GM21825 (cell line): Measurements from ENCODE around the gene LRAT.

Experiments
- ATAC-seq: cut with Tn5 transposase; IDR thresholded peaks from one replicate; pipeline ENCODE4 v1.9.1; 2021; ENCODE audit warnings: mild to moderate bottlenecking, moderate library complexity; ENCODE audit not compliant: unreplicated experiment

Gene LRAT

GRCh38 chr4:154760895-154761294 is 17.1 kb downstream of the LRAT start:
- ATAC-seq: no peak

DNA sequence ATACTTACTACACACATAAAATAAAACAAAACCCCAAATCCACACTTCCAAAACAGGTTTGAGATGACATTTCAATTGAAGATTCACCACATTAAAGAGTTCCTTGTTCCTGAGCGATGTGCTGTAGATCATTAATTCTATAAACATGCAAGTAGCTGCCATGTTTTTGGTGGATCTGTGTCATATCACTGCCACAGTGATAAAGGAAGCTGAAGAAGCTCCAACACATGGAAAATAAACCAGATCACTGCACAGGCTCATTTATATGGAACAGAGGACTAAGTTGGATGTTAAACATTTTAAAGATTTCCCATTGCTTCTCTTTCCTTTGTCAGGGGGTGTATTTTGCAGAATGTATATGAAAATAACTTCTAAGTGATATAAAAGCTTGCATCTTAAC is 34.5 kb downstream of the LRAT start:
- no peak for ATAC-seq

- no peak for ATAC-seq
Measured at GRCh38 chr4:154779362-154779947, 35.7 kb downstream of the LRAT start.

- no peak for ATAC-seq
Measured at GRCh38 chr4:154781126-154781982, 37.6 kb downstream of the LRAT start, which contains the start of gene RBM46. Gene RBM46, plus strand, starts transcription at chr4:154781272. Its CDS starts 15,481 bp downstream, at chr4:154796753.

DNA sequence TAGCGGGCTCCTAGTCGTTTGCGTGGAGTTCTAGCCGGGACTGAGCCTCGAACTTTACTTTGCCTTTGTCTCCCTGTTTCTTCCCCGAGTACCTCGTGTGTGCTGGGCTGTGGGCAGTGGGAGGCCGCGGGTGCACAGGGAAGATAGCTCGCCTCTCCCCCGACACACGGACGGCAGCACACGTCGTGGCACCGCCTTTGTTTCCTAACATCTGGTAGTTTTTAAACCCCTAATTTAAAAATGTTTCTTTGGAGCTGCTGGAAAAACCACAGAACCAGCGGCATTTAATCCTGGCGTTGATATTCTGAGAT is 38.1 kb downstream of the LRAT start:
- no peak for ATAC-seq
